GM23338 (cell line): ENCODE results near the gene CTSW. TPM values are rescaled to one million over a fixed set of nuclear protein-coding genes. Genes with fewer than 3 reads are reported as not detected.

Source experiments
- ATAC-seq: fragments of 200-7000 bp; cut with Tn5 transposase; 3 replicates; pipeline ENCODE4 v1.9.1; 2020
- DNase-seq: peaks from one replicate; pipeline ENCODE4 v3.0.0-alpha.2; 2015; ENCODE audit warnings: low spot score
- H2AFZ ChIP-seq: fragments of 200-600 bp; sonication (generic); 2 replicates; pipeline ENCODE4 v1.8.0; 2016; ENCODE audit warnings: antibody characterized with exemption, mild to moderate bottlenecking, moderate library complexity
- H3F3A ChIP-seq: fragments of 200-600 bp; sonication (generic); replicated peaks from 2 replicates; pipeline ENCODE4 v1.8.0; 2017; ENCODE audit warnings: antibody characterized with exemption, mixed run types, low read depth
- H3K27ac ChIP-seq: fragments of 200-600 bp; sonication (generic); 2 replicates; pipeline ENCODE4 v1.6.1; 2016; ENCODE audit warnings: low read depth
- H3K27me3 ChIP-seq: fragments of 200-600 bp; sonication (generic); 2 replicates; pipeline ENCODE4 v1.8.0; 2016; ENCODE audit warnings: mild to moderate bottlenecking, mixed run types, moderate library complexity; ENCODE audit not compliant: insufficient read depth
- H3K36me3 ChIP-seq: fragments of 200-600 bp; sonication (generic); 2 replicates; pipeline ENCODE4 v1.8.0; 2016; ENCODE audit warnings: mild to moderate bottlenecking; ENCODE audit not compliant: insufficient read depth
- H3K4me1 ChIP-seq: fragments of 200-600 bp; sonication (generic); 2 replicates; pipeline ENCODE4 v1.8.0; 2016; ENCODE audit warnings: mild to moderate bottlenecking, moderate library complexity; ENCODE audit not compliant: insufficient read depth
- H3K4me2 ChIP-seq: fragments of 200-600 bp; sonication (generic); 2 replicates; pipeline ENCODE4 v1.7.1; 2017; ENCODE audit warnings: mixed run types
- H3K4me3 ChIP-seq: fragments of 200-600 bp; sonication (generic); 2 replicates; pipeline ENCODE4 v1.6.1; 2016; ENCODE audit warnings: mixed run types
- H3K79me2 ChIP-seq: fragments of 200-600 bp; sonication (generic); replicated peaks from 2 replicates; pipeline ENCODE4 v1.8.0; 2017; ENCODE audit warnings: mild to moderate bottlenecking; ENCODE audit not compliant: insufficient read depth
- H3K9me2 ChIP-seq: fragments of 200-600 bp; sonication (generic); 2 replicates; pipeline ENCODE4 v1.8.0; 2017; ENCODE audit not compliant: insufficient read depth
- H4K20me1 ChIP-seq: fragments of 200-600 bp; sonication (generic); replicated peaks from 2 replicates; pipeline ENCODE4 v1.8.0; 2017; ENCODE audit warnings: mild to moderate bottlenecking; ENCODE audit not compliant: insufficient read depth
- H3K27ac Mint-ChIP-seq: 2 replicates; pipeline ENCODE4 v1.8.0; 2020; ENCODE audit warnings: inconsistent platforms, mild to moderate bottlenecking, moderate library complexity, mixed read lengths
- H3K27me3 Mint-ChIP-seq: 3 replicates; pipeline ENCODE4 v1.8.0; 2022; ENCODE audit warnings: low read depth, mild to moderate bottlenecking, moderate library complexity, mixed read lengths, inconsistent platforms; ENCODE audit not compliant: insufficient read depth, poor library complexity
- H3K36me3 Mint-ChIP-seq: 3 replicates; pipeline ENCODE4 v1.8.0; 2021; ENCODE audit warnings: low read depth, mild to moderate bottlenecking, inconsistent platforms, moderate library complexity, mixed read lengths
- H3K4me1 Mint-ChIP-seq: 3 replicates; pipeline ENCODE4 v1.8.0; 2020; ENCODE audit warnings: mild to moderate bottlenecking, inconsistent platforms, mixed read lengths
- H3K4me3 Mint-ChIP-seq: 3 replicates; pipeline ENCODE4 v1.8.0; 2021; ENCODE audit warnings: moderate library complexity, mild to moderate bottlenecking, inconsistent platforms, mixed read lengths
- H3K9me3 Mint-ChIP-seq: 3 replicates; pipeline ENCODE4 v1.8.0; 2020; ENCODE audit warnings: moderate library complexity, mild to moderate bottlenecking, inconsistent platforms, mixed read lengths
- CTCF ChIP-seq, 2 experiments: fragments of 200-600 bp in 1 of 2; sonication (generic) in 1 of 2; conservative IDR thresholded peaks; 2 replicates each; pipeline versions ENCODE4 v1.5.1 to v1.6.1; 2016 to 2017; ENCODE audit warnings: antibody characterized with exemption in 2 of 2, low read depth in 2 of 2, mild to moderate bottlenecking in 2 of 2, moderate library complexity in 1 of 2
- EZH2phosphoT487 ChIP-seq: fragments of 200-600 bp; sonication (generic); IDR thresholded peaks from one replicate; pipeline ENCODE4 v1.8.1; 2018; ENCODE audit warnings: antibody characterized with exemption; ENCODE audit not compliant: unreplicated experiment
- JUNB ChIP-seq: IDR thresholded peaks from one replicate; pipeline ENCODE4 v1.6.1; 2016; ENCODE audit warnings: antibody characterized with exemption; ENCODE audit not compliant: unreplicated experiment
- POLR2AphosphoS5 ChIP-seq: IDR thresholded peaks from 2 replicates; pipeline ENCODE4 v1.6.1; 2016; ENCODE audit warnings: antibody characterized with exemption, low read depth
- REST ChIP-seq: IDR thresholded peaks from one replicate; pipeline ENCODE4 v1.6.1; 2018; ENCODE audit warnings: antibody characterized with exemption; ENCODE audit not compliant: unreplicated experiment
- STAT1 ChIP-seq: IDR thresholded peaks from one replicate; pipeline ENCODE4 v1.6.1; 2016; ENCODE audit warnings: antibody characterized with exemption; ENCODE audit not compliant: unreplicated experiment
- ZNF114 ChIP-seq: fragments of 250-450 bp; sonication (Bioruptor Pico); IDR thresholded peaks from 2 replicates; pipeline ENCODE4 v1.5.0; 2020; ENCODE audit warnings: mild to moderate bottlenecking, moderate library complexity
- ZNF331 ChIP-seq: fragments of 250-450 bp; sonication (Bioruptor Pico); IDR thresholded peaks from 2 replicates; pipeline ENCODE4 v1.5.0; 2020; ENCODE audit warnings: low read depth, mild to moderate bottlenecking, moderate library complexity
- ZNF462 ChIP-seq: fragments of 250-450 bp; sonication (Bioruptor Pico); IDR thresholded peaks from 2 replicates; pipeline ENCODE4 v1.5.0; 2020; ENCODE audit warnings: mild to moderate bottlenecking, moderate library complexity
- polyA plus RNA-seq: library from polyadenylated mRNA; unstranded; fragments of >200 nt; fragmentation: Nextera tagmentation; extraction: Ambion mirVana; gene quantifications from 2 replicates; pipeline ENCODE4 v1.2.1, GENCODE V29; 2016
- total RNA-seq: library from RNA; depleted of rRNA; stranded (reverse); fragments of >200 nt; shearing (Covaris generic); gene quantifications from 2 replicates; pipeline ENCODE4 v1.2.3, GENCODE V29; 2014

The CTSW gene
- total and polyA plus RNA-seq, 2 experiments from 2014 or later = not detected

- H3K4me1 ChIP-seq = peaks cover 19% of the 10 kb centered on the region
- no peak for DNase-seq
- Mint-ChIP-seq H3K4me1 (peaks cover 22% of the 10 kb centered on the region), H3K4me3 (no peak overlapping the region; the same call in 2 of the 3 replicates), H3K27ac (no peak overlapping the region), H3K27me3 (peaks cover 47% of the 10 kb centered on the region), H3K9me3 (peaks cover 2% of the 10 kb centered on the region; the same call in 1 of the 3 replicates), H3K36me3 (peaks cover 9% of the 10 kb centered on the region)
- H4K20me1 ChIP-seq = peaks cover 7% of the 10 kb centered on the region
- ATAC-seq = no peak
- no peak overlapping the region for H3K4me3 ChIP-seq
- TF ChIP-seq ZNF462 = no peak
- H3F3A ChIP-seq = peaks cover 22% of the 10 kb centered on the region
- peaks cover 36% of the 10 kb centered on the region for H3K27me3 ChIP-seq
- H3K27ac ChIP-seq = no peak overlapping the region
- H2AFZ ChIP-seq = no peak overlapping the region
- no peaks in the 10 kb centered on the region for H3K36me3 ChIP-seq
- H3K79me2 ChIP-seq = peaks cover 4% of the 10 kb centered on the region
- no peaks in the 10 kb centered on the region for H3K9me2 ChIP-seq
- H3K4me2 ChIP-seq = no peak overlapping the region
Observed at GRCh38 chr11:65896034-65896999, 16.7 kb downstream of the CTSW start.

- no peak for ATAC-seq
- no peak overlapping the region for H3K4me2 ChIP-seq
- Mint-ChIP-seq H3K36me3 (peaks cover 9% of the 10 kb centered on the region), H3K27ac (no peak overlapping the region), H3K27me3 (peaks cover 49% of the 10 kb centered on the region), H3K4me3 (no peak overlapping the region), H3K4me1 (peaks cover 19% of the 10 kb centered on the region), H3K9me3 (peaks cover 2% of the 10 kb centered on the region; the same call in 1 of the 3 replicates)
- no peak overlapping the region for H3K27ac ChIP-seq
- H3K79me2 ChIP-seq = peaks cover 1% of the 10 kb centered on the region
- peaks cover 4% of the 10 kb centered on the region for H4K20me1 ChIP-seq
- no peak for DNase-seq
- no peak overlapping the region for H2AFZ ChIP-seq
- peaks cover 16% of the 10 kb centered on the region for H3K4me1 ChIP-seq
- peaks cover 39% of the 10 kb centered on the region for H3K27me3 ChIP-seq
- H3K9me2 ChIP-seq = no peaks in the 10 kb centered on the region
- H3K4me3 ChIP-seq = no peak overlapping the region
- peaks cover 22% of the 10 kb centered on the region for H3F3A ChIP-seq
- no peaks in the 10 kb centered on the region for H3K36me3 ChIP-seq
- TF ChIP-seq STAT1 (no peak), POLR2AphosphoS5 (no peak), ZNF331 (CRISPR knock-in tag) (no peak), ZNF114 (CRISPR knock-in tag) (no peak), JUNB (no peak), REST (no peak), EZH2phosphoT487 (no peak), CTCF (conservative IDR thresholded peaks at IDR 0.05; ENCODE audit: low read depth in 2 of 2) (no peak)
Observed at GRCh38 chr11:65897020-65897471, 17.4 kb downstream of the CTSW start.
